Femur (tissue), 1 donor: Measurements from ENCODE around the gene SACM1L.
"Not testable (repeated sequence)": the region's sequence is repeated elsewhere in the genome, so short reads cannot be mapped to it uniquely, and the experiment has no call there.

Experiments
- DNase-seq: peaks from one replicate; pipeline ENCODE4 v3.0.0-alpha.2; 2017

SACM1L gene

DNA sequence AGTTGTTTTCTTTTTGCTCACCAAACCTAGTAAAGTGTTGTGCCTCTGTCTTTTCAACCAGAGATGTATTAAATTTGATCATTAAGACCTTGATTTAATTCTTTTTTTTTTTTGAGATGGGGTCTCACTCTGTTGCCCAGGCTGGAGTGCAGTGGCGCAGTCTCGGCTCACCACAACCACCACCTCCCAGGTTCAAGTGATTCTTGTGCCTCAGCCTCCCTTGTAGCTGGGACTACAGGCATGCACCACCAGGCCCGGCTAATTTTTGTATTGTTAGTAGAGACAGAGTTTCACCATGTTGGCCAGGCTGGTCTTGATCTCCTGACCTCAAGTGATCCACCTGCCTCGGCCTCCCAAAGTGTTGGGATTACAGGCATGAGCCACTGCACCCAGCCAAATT is 6.0 kb downstream of the SACM1L start:
- not testable (repeated sequence) for DNase-seq

DNA sequence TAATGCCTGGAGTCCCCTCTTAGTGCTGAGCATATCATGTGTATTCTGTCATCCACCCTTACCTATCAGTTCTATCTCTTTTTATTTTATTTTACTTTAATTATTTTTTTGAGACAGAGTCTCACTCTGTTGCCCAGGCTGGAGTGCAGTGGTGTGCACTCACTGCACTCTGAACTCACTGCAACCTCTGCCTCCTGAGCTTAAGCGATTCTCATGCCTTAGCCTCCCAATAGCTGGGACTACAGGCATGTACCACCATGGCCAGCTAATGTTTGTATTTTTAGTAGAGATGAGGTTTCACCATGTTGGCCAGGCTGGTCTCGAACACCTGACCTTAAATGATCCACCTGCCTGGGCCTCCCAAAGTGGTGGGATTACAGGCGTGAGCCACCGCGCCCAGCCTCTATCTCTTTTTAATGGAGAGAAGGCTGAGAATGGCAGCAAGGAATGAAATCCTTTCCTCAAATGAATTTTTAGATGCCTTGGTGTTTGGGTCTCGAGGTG is 11.4 kb downstream of the SACM1L start:
- DNase-seq = no peak

DNA sequence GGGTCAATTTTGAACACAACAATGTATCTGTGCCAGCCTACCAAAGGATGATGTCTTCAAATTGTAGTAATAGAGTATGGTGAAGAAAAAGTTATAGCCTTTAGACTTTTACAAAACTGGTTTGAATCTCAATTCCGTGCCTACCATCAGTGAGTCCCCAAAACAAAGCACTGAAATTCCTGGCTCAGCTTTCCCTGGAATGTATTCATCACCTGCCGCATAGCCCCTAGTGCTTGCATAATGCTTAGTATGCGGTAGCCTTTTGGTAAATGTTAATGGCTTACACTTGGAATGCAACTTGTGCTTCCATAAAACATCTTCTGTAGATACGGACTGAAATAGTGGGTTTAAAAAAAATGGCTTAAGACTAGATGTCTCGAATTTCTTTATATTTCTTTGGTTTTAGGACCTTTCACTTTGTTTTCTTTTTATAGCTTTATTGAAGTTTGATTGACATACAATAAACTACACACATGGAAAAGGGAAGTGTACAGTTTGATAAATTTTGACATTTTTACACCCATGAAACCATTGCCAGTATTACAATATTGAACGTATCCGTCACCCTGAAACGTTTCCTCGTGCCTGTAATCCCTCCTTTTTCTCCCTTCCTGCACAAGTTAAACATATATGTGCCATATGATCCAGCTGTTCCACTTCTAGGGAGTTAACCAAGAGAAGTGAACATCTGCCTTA is 12.1 kb downstream of the SACM1L start:
- no peak for DNase-seq

DNA sequence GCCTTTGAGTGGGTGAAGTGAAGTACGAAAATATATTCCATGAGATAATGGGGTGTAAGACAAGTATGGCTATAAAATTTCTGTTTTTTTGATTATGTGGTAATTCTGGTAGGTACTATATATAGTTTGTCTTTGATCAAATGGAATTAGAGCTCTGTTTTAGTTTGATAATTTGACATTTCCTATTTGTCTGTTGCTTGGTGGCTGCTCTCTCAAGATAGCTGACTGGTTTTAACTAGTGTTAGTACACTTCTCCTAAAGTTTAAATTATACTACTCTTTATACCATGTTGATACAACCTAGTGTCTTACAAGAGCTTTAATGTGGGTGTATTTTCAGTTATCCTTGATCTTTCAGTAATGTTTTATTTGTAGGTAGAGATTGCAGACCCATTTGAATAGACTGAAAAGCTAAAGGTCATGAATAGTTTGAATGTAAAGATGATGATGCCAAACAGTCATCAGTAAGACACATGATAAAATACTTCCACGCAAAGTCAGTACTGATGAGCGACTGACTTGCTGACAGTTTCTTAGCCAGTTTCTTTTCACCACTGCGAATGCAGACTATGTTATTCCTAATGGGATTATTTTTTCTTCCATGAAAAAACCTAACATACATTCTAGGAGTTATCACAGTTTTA is 15.2 kb downstream of the SACM1L start:
- no peak for DNase-seq

DNA sequence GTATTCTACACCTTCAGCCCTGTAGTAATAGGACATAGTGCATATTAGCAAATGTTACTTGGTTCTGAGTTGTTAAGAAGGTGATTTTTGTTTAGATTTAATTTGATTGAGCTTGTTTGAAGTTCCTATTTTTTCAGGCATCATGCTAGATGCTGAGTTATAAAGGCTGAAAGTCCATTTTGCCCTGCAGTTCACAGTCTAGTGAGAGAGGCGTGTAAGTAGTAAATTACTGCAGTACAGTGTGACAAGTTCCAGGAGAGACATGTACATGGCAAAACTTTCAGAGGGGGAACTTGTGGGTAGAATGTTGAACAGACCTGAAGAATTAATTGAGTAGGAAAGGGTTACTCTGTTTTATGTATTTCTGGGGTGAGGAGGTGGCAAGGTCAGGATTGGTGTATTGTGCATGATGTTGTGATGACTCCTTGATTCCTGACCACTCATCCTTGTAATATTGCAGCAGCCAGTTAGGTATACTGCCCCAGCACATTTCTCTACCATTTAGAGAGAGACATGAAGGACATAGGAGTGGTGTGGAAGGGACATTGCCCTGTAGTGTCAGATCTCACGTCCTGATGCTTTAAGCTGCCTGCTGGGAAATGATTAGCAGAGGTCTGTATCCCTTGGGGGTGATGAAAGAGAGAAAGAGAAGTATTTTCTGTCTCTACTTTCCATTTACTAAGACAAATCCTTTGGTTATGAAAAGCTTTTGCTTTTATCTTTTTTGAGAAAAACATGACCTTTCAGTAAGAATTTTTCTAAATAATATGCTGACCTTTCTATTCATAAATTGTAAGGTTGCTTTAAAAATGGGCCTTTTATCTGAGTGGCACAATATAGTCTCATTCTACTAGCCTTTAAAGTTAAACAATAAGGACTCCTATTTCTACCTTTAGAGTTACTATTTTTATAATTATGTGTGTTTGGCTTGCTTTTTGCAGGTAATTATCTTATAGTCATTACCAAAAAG is 16.9 kb downstream of the SACM1L start:
- DNase-seq = no peak

DNA sequence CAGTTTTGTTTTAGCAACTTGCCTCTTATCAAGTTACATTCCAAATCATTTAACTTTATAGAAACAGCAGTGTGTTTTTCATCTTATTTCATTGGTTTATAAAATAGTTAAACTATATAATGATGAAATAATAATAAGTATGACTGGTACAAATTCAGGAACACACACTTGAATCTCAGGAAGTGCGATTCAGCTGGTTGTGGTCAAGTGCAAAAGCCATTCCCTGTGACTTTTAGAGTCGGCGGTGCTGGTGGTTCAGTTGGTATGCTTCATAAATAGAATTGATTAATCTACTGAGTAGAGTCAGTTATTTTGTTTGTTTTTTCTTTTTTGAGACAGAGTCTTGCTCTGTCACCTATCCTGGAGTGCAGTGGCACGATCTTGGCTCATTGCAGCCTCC is 22.7 kb downstream of the SACM1L start:
- no peak for DNase-seq

DNA sequence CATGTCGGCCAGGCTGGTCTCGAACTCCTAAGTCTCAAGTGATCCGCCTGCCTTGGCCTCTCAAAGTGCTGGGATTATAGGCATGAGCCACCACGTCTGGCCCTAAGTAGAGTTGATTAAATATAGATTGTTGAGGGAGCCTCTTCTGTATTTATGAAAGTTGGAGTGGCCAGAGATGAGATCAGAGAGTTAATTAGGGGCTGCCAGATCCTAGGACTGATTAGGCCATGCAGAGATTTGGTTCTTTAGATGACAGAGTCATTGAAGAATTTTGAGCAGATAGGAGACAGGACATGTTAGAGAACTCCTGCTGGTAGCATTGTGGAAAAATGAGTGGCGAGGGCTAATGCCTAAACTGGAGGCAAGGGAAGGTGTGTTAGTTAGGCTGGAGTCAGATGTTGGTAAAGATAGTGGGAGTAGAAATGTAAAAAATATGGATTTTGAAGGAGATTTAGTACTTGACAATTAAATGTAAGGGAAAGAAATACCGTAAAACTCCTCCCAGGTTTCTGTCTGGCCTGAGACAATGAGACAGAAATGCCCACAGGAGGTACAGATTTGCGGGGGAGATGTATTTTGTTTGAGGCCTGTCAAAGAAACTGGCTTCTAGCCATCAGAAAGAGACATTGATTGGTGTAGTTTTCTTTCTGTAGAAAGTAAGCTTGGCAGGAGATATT is 23.4 kb downstream of the SACM1L start:
- no peak for DNase-seq

DNA sequence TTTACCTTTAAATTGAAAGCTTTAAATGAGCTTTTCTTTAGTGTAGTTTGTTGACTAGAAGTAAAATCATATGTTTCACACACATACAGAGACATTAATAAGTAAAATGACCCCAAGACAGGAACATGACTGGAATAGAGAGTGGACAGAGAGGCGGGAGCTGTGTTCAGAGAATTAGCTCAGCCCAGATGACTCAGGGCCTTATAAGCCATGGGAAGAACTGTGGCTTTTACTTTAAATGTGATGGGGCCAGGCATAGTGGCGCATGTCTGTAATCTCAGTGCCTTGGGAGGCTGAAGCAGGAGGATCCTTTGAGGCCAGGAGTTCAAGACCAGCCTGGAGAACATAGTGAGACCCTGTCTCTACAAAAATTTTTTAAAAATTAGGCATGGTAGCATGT is 26.7 kb downstream of the SACM1L start:
- DNase-seq = no peak

DNA sequence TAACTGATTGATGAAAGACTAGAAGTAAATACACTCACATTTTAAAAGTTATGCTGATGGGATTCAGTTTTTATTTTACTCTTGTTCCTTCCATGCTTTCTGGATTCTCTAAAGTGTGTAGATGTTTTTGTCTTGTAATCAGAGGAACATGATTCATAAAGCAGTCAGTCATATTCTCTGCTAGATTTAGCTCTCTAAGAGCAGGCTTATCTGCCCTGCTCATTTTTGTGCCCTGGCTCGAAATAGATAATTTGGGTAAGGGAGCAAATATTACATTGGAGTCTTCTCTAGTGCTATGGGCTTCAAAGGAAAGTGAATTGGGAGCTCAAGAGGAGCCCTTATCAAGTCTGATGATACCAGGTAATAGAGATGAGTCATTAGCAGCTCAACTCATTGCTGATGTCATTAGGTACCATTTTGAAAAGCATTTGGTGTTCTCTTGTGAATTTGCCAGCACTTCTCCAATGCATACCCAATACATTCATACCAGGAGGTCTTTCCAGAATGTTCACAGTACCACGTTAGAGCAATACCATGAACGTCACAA is 27.7 kb downstream of the SACM1L start:
- no peak for DNase-seq

DNA sequence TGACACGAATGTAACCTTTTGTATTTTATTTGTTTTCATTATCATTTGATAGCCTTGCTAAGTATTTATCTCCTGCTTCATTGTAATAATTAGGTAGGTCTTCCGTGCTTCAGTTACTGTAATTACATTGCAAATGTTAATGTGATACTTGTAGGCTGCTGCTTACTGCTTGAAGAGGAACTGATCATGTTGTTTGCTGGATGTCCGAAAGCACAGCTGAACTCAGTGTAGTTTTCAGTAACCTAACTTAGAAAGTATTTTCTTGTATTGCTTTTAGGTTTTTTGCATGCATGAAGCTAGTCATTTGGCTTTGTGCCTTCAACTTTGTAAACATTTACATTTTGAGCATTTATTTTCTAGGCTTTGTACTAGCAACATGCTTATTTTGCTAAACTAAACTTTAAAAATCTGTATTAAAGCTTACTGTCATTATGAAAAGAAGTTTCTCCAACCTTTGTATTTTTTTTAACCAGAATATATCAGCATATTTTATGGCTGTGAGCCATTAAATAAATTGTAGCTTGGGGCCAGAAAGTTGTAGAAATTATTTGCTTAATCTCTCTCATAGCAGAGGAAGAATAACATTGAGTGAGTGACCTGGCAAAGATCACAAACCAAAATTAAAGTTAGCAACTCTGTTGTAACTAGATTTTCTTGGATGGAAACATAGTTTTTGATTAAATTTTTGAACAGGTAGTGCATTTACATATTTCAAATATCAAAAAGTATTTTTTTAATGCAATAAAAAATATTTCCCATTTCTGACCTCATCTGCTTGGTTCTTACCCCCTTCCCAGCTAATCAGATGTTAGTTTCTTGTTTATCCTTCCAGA is 30.7 kb downstream of the SACM1L start:
- no peak for DNase-seq

DNA sequence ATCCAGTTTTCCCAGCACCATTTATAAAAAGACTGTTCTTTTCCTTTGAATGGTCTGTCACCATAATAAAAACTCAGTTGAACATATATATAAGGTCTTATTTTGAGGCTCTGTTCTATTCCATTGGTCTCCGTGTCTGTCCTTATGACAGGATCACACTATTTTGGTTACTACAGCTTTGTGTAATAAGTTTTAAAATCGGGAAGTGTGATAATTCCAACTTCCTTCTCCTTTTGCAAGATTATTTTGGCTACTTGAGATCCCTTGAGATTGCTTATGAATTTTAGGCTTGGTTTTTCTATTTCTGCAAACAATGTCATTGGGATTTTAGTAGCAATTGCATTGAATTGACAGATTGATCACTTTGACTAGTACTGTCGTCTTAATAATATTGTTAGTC is 35.7 kb downstream of the SACM1L start:
- no peak for DNase-seq

DNA sequence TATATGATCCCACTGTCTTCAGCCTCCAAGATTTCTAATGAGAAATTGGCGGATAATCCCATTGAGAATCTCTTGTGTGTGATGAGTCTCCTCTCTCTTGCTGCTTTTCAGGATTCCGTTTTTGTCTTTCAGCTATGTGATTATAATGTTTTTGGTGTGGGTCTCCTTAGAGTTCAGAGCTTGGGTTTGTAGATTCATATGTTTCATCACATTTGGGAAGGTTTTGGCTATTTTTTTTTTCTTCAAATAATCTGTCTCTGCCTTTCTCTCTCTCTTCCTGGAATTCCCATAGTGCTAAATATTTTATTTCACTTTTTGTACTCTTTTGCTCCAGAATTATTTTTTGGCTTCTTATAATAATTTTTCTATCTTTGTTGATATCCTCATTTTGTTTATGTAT is 40.4 kb downstream of the SACM1L start:
- DNase-seq = no peak

DNA sequence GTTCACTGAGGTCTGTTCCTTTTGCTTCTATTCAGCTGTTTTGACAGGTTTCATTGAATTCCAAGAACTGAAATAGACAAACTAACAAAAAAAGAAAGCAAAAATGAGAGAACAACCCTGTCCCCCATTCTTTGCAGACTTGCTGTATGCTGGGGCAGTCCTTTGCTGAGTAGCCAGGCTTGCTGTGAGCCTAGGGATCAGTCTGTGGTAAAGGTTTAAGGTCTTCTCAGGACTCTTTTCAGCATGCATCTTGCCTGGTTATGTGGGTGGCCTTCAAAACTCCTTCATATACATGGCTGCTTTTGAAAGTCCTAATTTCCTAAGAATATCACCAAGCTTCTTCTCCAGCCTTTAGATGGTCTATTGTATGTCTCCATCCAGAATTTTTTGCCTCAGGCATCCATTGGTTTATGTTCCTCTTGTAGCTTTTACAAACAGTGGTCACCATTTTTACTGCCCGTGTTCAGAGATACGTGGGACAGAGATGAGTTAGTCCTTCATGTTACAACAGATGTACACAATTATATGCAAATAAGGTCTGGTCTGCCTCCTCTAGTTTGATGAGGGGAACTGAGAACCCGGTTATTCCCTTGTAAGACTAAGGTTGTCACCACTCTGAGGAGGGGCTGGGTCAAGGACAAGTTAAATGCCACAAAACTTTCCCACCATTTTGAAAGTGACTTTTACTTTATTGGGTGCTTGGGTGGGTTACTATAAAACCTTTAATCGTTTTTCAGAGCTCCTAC is 41.4 kb downstream of the SACM1L start:
- no peak for DNase-seq

DNA sequence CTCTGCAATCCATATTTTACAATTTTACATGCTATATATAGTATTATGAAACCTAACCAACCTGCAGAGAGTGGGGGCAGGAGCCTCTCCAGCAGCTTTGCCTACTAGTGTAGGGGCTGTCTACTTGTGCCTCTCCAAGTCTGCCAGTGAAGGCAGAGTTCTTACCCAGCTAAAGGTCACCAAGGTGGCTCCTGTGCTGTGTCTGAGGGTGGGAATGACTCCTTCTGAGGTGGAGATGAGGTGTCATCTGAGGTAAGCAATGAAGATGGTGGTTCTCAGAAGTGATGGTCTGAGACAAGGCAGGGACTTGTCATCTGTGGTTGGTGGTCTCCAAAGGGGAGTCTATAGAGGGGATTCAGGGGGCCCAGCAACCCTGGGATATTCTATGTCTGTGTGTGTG is 47.5 kb downstream of the SACM1L start:
- DNase-seq = no peak

DNA sequence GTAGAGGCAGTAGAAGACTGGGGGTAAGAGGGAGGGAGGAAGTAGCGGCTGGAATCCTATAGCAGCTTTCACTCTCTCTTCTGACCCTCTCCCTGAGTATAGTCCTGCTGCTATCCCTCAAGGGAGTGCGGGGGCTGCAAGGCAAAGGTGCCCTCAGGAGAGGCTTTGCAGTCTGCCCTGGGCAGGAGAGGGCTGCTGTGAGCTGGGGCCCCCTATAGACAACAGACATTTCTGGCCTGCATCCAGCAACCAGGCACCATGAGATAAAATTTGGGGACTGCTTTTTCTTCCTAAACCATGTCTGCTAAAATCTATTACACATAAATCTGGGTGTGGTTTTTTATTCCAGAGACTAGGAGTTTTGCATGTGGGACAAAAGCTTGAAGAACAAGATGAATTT is 48.0 kb downstream of the SACM1L start:
- DNase-seq = no peak

DNA sequence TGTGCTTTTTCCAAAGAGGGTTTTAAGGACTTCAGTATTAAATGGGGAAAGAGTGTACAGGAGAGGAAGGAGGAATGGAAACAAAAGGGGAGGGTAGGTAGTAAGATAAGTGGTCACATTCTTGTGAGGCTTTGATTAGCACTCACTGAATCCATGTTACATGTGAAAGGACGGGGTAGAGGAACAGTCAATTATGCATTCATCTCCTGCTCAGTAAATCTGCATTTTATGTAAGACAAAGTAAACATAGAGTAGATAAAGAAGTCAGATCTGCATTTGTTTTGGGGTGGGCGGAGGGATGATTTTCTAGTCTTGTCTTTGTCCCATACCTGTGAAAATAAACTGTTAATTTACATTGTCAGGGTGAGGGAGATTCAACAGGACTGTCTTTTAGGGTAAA is 50.8 kb downstream of the SACM1L start:
- DNase-seq = no peak

DNA sequence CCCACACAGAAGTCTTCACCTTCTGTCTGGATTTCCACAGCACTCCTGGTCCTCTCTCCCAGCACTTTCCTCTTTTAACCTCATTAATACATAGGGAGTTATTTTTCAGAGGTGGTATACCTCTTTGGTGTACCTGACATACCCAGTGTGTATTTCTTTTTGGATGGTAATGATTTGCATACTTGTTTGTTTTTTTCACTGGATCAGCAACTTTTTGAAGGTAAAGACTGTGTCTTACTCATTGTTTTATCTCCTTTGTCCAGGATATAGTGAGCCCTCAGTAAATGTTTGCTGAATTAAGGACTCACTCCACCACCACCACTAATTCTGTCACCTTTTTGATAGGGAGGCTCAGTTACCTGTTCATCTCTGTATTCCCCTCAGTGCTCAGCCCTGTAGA is 52.1 kb downstream of the SACM1L start:
- no peak for DNase-seq

DNA sequence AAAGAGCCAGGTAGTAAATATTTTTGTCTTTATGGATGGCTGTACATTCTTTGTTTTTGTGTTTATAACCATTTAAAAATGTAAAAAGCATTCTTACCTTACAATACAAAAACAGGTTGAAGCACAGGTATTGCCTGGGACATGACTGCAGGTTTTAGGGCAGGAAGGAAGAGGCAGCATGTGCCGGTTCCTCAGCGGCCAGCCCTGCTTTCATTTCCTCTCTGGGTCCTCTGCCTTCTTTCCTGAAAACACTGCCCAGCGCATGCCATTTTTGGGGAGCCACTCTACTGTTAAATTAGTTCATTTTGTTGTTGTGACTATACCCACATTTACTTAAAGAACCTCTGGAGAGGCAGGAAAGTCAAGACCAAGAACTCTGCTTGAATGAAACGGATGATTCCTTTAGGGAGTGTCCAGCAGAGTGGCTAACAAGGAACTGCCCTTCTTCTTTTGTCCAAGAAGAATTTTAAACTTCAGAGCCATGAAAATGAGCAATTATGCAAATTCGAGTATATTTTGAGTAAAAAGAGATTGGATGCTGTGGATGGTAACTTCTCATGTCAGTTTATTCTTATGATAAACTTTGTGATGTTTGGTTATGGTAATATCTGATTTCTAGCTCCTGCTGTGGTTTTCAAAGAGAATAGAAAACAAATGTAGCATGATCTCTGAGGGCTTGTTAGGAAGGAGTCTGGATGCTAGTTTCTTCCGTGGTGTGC is 52.7 kb downstream of the SACM1L start:
- DNase-seq = no peak

DNA sequence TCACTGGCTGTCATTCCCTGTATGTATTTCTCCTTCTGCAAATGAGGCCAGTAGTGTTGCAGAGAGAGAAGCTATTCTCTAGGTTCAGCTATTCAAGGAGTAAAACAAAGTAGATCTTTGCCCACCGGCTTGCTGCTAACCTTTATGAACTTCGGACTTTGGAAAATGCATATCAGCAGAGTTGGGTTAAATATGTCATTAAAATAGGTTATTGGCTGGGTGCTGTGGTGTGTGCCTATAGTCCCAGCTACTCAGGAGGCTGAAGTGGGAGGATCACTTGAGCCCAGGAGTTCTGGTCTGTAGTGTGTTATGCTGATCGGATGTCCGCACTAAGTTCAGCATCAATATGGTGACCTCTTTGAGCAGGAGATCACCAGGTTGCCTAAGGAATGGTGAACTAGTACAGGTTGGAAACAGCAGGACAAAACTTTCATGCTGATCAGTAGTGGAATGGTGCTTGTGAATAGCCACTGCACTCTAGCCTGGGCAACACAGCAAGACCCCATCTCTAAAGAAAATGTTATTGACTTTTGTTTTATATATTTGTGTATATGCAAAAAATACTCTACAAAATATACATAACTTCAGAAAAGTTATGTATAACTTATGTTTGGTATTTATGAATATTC is 53.4 kb downstream of the SACM1L start:
- DNase-seq = no peak
